Brain microvascular endothelial cell (primary cell): ENCODE data around the gene SYNE4.
A peak's percentile ranks its signal among the peaks of the same experiment; 100 is the strongest.

Source experiments
- DNase-seq: peaks from one replicate; pipeline ENCODE4 v3.0.0-alpha.2; 2020
- H3K27ac ChIP-seq: fragments of 250-450 bp; sonication (Bioruptor Pico); 2 replicates; pipeline ENCODE4 v1.5.1; 2020; ENCODE audit warnings: mild to moderate bottlenecking, moderate library complexity
- H3K27me3 ChIP-seq: fragments of 250-450 bp; sonication (Bioruptor Pico); replicated peaks from 2 replicates; pipeline ENCODE4 v1.5.1; 2020; ENCODE audit warnings: mild to moderate bottlenecking
- H3K36me3 ChIP-seq: fragments of 250-450 bp; sonication (Bioruptor Pico); replicated peaks from 2 replicates; pipeline ENCODE4 v1.5.1; 2020; ENCODE audit warnings: mild to moderate bottlenecking
- H3K4me3 ChIP-seq: 2 replicates; pipeline ENCODE4 v1.5.1; 2011; ENCODE audit warnings: low read depth, mild to moderate bottlenecking, control low read depth, low read length, moderate library complexity
- CTCF ChIP-seq: IDR thresholded peaks from 2 replicates; pipeline ENCODE4 v1.5.1; 2011; ENCODE audit warnings: low read depth, mild to moderate bottlenecking, moderate library complexity, low read length, control low read depth, inconsistent platforms; ENCODE audit errors: missing control alignments
- in situ Hi-C: cut with HindIII; loops from 2 replicates; pipeline ENCODE4 v1.10.0; 2017; ENCODE audit warnings: low sequenced_read_pairs, low pct_ligation_motif_present

SYNE4 gene

GRCh38 chr19:35993923-35994598 lies 14.6 kb downstream of the SYNE4 start:
- TF ChIP-seq CTCF, result peak; percentile 14
- in situ Hi-C loops, result no loop called here

DNA sequence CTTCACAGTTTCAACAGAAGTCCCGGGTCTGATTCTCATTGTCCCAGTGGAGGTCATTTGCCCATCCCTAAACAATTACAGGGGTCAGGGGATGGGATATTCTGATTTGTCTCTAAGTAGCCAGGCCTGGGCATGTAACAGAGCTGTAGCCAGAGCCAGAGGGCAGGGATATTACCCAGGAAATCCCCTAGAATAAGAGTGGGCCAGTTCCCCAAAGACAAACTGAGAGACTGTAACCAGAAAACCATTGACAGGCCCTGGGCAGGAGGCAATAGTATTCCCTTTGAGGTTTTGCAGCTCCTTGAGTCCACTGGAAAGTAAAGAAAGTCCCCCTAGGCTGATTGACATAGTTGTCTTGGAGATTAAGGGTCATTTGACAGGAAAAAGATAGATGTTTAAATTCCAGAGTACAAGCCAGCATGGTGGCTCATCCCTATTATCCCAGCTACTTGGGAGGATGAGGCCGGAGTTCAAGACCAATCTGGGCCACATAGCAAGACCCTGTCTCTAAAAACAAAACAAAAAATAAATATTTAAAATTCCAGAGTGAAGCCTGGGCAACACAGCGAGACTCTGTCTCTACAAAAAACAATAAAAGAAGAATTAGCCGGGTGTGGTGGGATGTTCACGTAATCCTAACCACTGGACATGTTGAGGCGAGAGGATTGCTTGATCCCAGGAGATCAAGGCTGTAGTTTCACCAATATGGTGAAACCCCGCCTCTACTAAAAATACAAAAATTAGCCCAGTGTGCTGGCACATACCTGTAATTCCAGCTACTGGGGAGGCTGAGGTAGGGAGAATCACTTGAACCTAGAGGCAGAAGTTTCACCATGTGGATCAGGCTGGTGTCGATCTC lies 15.5 kb downstream of the SYNE4 start:
- no peak for DNase-seq
- in situ Hi-C loops, result no loop called here

More at GRCh38 chr19:35993923-35994598, 14.6 kb downstream of the SYNE4 start:
- no peak for DNase-seq
- Histone ChIP-seq H3K4me3 (peak overlapping the region; percentile 69), H3K27ac (no peak overlapping the region), H3K36me3 (no peaks in the 10 kb centered on the region), H3K27me3 (no peaks in the 10 kb centered on the region)

DNA sequence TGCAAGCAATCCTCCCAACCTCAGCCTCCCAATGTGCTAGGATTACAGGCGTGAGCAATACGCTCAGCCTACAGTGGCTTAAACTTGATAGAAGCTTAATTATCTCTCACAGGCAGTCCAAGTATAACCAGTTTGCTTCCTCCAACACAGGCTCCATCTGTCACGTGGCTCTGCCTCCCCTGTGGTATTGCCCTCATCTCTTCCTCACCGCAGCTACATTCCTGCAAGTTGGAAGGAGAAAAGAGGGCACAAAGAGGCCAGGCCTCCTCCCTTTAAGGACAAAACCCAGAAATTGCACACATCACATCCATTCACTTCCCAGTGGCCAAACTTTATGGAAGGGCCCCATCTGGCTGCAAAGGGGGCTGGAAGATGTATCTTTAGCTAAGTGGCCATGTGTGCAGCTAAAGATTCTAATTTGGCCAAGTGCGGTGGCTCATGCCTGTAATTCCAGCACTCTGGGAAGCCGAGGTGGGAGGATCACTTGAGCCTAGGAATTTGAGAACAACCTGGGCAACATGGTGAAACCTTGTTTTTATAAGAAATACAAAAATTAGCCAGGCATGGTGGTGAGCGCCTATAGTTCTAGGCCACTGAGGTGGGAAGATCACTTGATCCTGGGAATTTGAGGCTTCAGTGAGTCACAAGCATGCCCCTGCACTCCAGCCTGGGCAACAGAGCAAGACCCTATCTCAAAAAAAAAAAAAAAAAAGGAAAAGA lies 16.7 kb downstream of the SYNE4 start:
- in situ Hi-C loops, result no loop called here
- Histone ChIP-seq H3K36me3 (no peaks in the 10 kb centered on the region), H3K4me3 (no peak overlapping the region), H3K27ac (no peak overlapping the region), H3K27me3 (peaks cover 8% of the 10 kb centered on the region)
- no peak for TF ChIP-seq CTCF
- DNase-seq, result no peak

More for the DNA sequence above, 15.5 kb downstream of the SYNE4 start:
- Histone ChIP-seq H3K36me3 (no peaks in the 10 kb centered on the region), H3K27ac (no peak overlapping the region), H3K4me3 (no peak overlapping the region), H3K27me3 (no peaks in the 10 kb centered on the region)
- TF ChIP-seq CTCF, result no peak

GRCh38 chr19:35990771-35991730 lies 17.6 kb downstream of the SYNE4 start:
- in situ Hi-C loops, result no loop called here
- Histone ChIP-seq H3K4me3 (no peak overlapping the region), H3K27ac (no peak overlapping the region), H3K27me3 (peaks cover 14% of the 10 kb centered on the region), H3K36me3 (no peaks in the 10 kb centered on the region)
- no peak for DNase-seq
- TF ChIP-seq CTCF, result no peak

GRCh38 chr19:35990156-35990555 lies 18.5 kb downstream of the SYNE4 start:
- no peak overlapping the region for H3K4me3 ChIP-seq
- no peaks in the 10 kb centered on the region for H3K36me3 ChIP-seq
- peaks cover 14% of the 10 kb centered on the region for H3K27me3 ChIP-seq
- no peak for DNase-seq
- H3K27ac ChIP-seq, result no peak overlapping the region
- no peak for TF ChIP-seq CTCF
- in situ Hi-C loops, result no loop called here
